Loucy (cell line): ENCODE measurements around the gene KCNMA1.

Experiments used
- H2AFZ ChIP-seq: fragments of 200-600 bp; sonication (generic); 2 replicates; pipeline ENCODE4 v1.6.0; 2016; ENCODE audit warnings: antibody characterized with exemption, mild to moderate bottlenecking, low read length, moderate library complexity
- H3F3A ChIP-seq: fragments of 200-600 bp; 2 replicates; pipeline ENCODE4 v1.6.0; 2016; ENCODE audit warnings: antibody characterized with exemption, low read depth, mild to moderate bottlenecking
- H3K27me3 ChIP-seq: fragments of 200-600 bp; sonication (generic); 2 replicates; pipeline ENCODE4 v1.6.1; 2014; ENCODE audit warnings: low read length, mild to moderate bottlenecking; ENCODE audit not compliant: insufficient read depth, poor library complexity, severe bottlenecking
- H3K36me3 ChIP-seq: fragments of 200-600 bp; sonication (generic); 2 replicates; pipeline ENCODE4 v1.6.1; 2016; ENCODE audit warnings: low read length; ENCODE audit not compliant: insufficient read depth
- H3K4me1 ChIP-seq: fragments of 200-600 bp; sonication (generic); 2 replicates; pipeline ENCODE4 v1.5.1; 2014; ENCODE audit warnings: low read length, mild to moderate bottlenecking; ENCODE audit not compliant: insufficient read depth, poor library complexity, severe bottlenecking
- H3K4me2 ChIP-seq: fragments of 200-600 bp; sonication (generic); 2 replicates; pipeline ENCODE4 v1.6.0; 2014; ENCODE audit warnings: antibody characterized with exemption, low read length, low read depth, mild to moderate bottlenecking; ENCODE audit not compliant: poor library complexity, severe bottlenecking
- H3K4me3 ChIP-seq: fragments of 200-600 bp; sonication (generic); 2 replicates; pipeline ENCODE4 v1.5.1; 2014; ENCODE audit warnings: low read length, mild to moderate bottlenecking, mixed read lengths; ENCODE audit not compliant: poor library complexity, severe bottlenecking
- H3K79me2 ChIP-seq: fragments of 200-600 bp; sonication (generic); 2 replicates; pipeline ENCODE4 v1.6.1; 2014; ENCODE audit warnings: low read length; ENCODE audit not compliant: insufficient read depth
- H3K9ac ChIP-seq: fragments of 200-600 bp; sonication (generic); 2 replicates; pipeline ENCODE4 v1.6.0; 2014; ENCODE audit warnings: mild to moderate bottlenecking, low read depth, low read length, moderate library complexity; ENCODE audit not compliant: poor library complexity, severe bottlenecking
- H3K9me2 ChIP-seq: fragments of 200-600 bp; sonication (generic); replicated peaks from 2 replicates; pipeline ENCODE4 v1.6.1; 2016; ENCODE audit warnings: low read depth, low read length, mixed read lengths
- H3K9me3 ChIP-seq: fragments of 200-600 bp; sonication (generic); 2 replicates; pipeline ENCODE4 v1.6.1; 2014; ENCODE audit warnings: mild to moderate bottlenecking, antibody characterized with exemption, low read length, low read depth; ENCODE audit not compliant: insufficient read depth
- H4K20me1 ChIP-seq: fragments of 200-600 bp; sonication (generic); 2 replicates; pipeline ENCODE4 v1.6.0; 2014; ENCODE audit warnings: antibody characterized with exemption, low read length, mild to moderate bottlenecking; ENCODE audit not compliant: insufficient read depth, poor library complexity, severe bottlenecking
- EZH2phosphoT487 ChIP-seq: fragments of 200-600 bp; IDR thresholded peaks from 2 replicates; pipeline ENCODE4 v1.6.1; 2018; ENCODE audit warnings: antibody characterized with exemption, mild to moderate bottlenecking, moderate library complexity, borderline replicate concordance
- TF ChIP-seq, protein P1 (sequence below): fragments of 200-600 bp; sonication (generic); conservative IDR thresholded peaks from 2 replicates; pipeline ENCODE4 v1.5.1; 2014; ENCODE audit warnings: mild to moderate bottlenecking, antibody characterized with exemption, low read length

KCNMA1 gene

DNA sequence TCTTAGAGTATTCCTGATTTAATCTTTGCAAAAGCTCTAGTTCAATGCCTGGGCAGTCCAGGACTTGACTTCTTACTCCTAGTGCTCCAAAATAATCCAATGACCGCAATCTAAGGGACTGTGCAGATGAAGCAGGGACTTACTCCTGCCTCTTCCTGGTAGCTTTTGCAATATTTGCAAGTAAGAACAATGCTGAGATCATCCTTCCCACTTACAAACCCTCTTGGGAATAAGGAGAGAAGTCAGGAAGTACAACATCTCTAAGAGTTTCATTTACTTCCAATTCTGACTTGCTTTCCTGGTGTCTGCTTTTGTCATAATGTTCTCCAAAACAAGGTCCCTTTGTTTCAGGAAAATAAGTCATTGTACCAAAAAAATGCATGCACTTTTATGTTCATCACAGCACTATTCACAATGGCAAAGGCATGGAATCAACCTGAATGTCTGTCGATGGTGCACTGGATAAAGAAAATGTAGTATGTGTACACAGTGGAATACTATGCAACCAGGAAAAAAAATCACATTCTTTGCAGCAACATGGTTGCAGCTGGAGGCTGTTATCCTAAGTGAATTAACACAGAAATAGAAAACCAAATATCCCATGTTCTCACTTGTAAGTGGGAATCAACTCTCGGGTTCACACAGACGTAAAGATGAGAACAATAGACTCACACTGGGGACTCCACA, 7.1 kb upstream of the KCNMA1 start:
- H3K27me3 ChIP-seq = no peaks in the 10 kb centered on the region
- H3K79me2 ChIP-seq = no peaks in the 10 kb centered on the region
- H3K36me3 ChIP-seq = no peaks in the 10 kb centered on the region
- no peaks in the 10 kb centered on the region for H3F3A ChIP-seq
- H3K9ac ChIP-seq = no peak overlapping the region
- H4K20me1 ChIP-seq = no peaks in the 10 kb centered on the region
- H3K4me3 ChIP-seq = no peak overlapping the region
- H3K9me2 ChIP-seq = no peaks in the 10 kb centered on the region
- H3K4me1 ChIP-seq = peaks cover 3% of the 10 kb centered on the region
- H3K4me2 ChIP-seq = no peak overlapping the region
- H3K9me3 ChIP-seq = no peaks in the 10 kb centered on the region
- no peak for TF ChIP-seq EZH2phosphoT487
- TF ChIP-seq, protein P1, sequence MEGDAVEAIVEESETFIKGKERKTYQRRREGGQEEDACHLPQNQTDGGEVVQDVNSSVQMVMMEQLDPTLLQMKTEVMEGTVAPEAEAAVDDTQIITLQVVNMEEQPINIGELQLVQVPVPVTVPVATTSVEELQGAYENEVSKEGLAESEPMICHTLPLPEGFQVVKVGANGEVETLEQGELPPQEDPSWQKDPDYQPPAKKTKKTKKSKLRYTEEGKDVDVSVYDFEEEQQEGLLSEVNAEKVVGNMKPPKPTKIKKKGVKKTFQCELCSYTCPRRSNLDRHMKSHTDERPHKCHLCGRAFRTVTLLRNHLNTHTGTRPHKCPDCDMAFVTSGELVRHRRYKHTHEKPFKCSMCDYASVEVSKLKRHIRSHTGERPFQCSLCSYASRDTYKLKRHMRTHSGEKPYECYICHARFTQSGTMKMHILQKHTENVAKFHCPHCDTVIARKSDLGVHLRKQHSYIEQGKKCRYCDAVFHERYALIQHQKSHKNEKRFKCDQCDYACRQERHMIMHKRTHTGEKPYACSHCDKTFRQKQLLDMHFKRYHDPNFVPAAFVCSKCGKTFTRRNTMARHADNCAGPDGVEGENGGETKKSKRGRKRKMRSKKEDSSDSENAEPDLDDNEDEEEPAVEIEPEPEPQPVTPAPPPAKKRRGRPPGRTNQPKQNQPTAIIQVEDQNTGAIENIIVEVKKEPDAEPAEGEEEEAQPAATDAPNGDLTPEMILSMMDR = no peak
- H2AFZ ChIP-seq = no peak overlapping the region

- peaks cover 3% of the 10 kb centered on the region for H3K4me1 ChIP-seq
- no peak overlapping the region for H3K4me2 ChIP-seq
- no peaks in the 10 kb centered on the region for H3K79me2 ChIP-seq
- H3K9ac ChIP-seq = no peak overlapping the region
- TF ChIP-seq, protein P1 = peak; percentile 70
- no peak for TF ChIP-seq EZH2phosphoT487
- no peaks in the 10 kb centered on the region for H3K9me2 ChIP-seq
- no peak overlapping the region for H2AFZ ChIP-seq
- H3K9me3 ChIP-seq = no peaks in the 10 kb centered on the region
- no peaks in the 10 kb centered on the region for H3F3A ChIP-seq
- no peaks in the 10 kb centered on the region for H3K27me3 ChIP-seq
- H3K4me3 ChIP-seq = no peak overlapping the region
- no peaks in the 10 kb centered on the region for H3K36me3 ChIP-seq
- no peaks in the 10 kb centered on the region for H4K20me1 ChIP-seq
These were observed 6.3 kb upstream of the KCNMA1 start for GRCh38 chr10:77643795-77644468.

GRCh38 chr10:77641788-77642397, 4.3 kb upstream of the KCNMA1 start:
- no peaks in the 10 kb centered on the region for H4K20me1 ChIP-seq
- TF ChIP-seq, protein P1 = peak; percentile 96
- no peak for TF ChIP-seq EZH2phosphoT487
- peak overlapping the region; percentile 56 for H3K4me2 ChIP-seq
- H2AFZ ChIP-seq = no peak overlapping the region
- H3K9me2 ChIP-seq = no peaks in the 10 kb centered on the region
- no peaks in the 10 kb centered on the region for H3F3A ChIP-seq
- H3K4me1 ChIP-seq = peaks cover 3% of the 10 kb centered on the region
- no peaks in the 10 kb centered on the region for H3K36me3 ChIP-seq
- H3K79me2 ChIP-seq = no peaks in the 10 kb centered on the region
- no peak overlapping the region for H3K9ac ChIP-seq
- H3K4me3 ChIP-seq = no peak overlapping the region
- H3K9me3 ChIP-seq = no peaks in the 10 kb centered on the region
- H3K27me3 ChIP-seq = no peaks in the 10 kb centered on the region
